Sigmoid colon (tissue), 7 donors: ENCODE measurements around the gene FPR1. TPM values are rescaled to one million over a fixed set of nuclear protein-coding genes. Genes with fewer than 3 reads are reported as not detected.

Experiments used
- DNase-seq: peaks from one replicate; pipeline ENCODE4 v3.0.0-alpha.2; 2019
- H3K27ac ChIP-seq, 4 donors: fragments of 200-600 bp; sonication (generic); one replicate each; pipeline ENCODE4 v1.5.1; 2016 to 2019; ENCODE audit warnings: mild to moderate bottlenecking in 1 of 4
- H3K27me3 ChIP-seq, 3 donors: fragments of 200-600 bp; sonication (generic); one replicate each; pipeline ENCODE4 v1.5.1; 2019; ENCODE audit warnings: mild to moderate bottlenecking in 1 of 3
- H3K36me3 ChIP-seq, 4 donors: fragments of 200-600 bp; sonication (generic); one replicate each; pipeline ENCODE4 v1.5.1; 2016 to 2019
- H3K4me1 ChIP-seq, 4 donors: fragments of 200-600 bp; sonication (generic); one replicate each; pipeline ENCODE4 v1.5.1; 2017 to 2019
- H3K4me3 ChIP-seq, 4 donors: fragments of 200-600 bp; sonication (generic); one replicate each; pipeline ENCODE4 v1.5.1; 2017 to 2019; ENCODE audit warnings: mild to moderate bottlenecking in 2 of 4, moderate library complexity in 1 of 4
- H3K9me3 ChIP-seq, 4 donors: fragments of 200-600 bp in 3 of 4; sonication (generic) in 3 of 4; one replicate each; pipeline versions ENCODE4 v1.5.1 to v1.6.1; 2013 to 2019
- CTCF ChIP-seq, 4 experiments: fragments of 450-650 bp in 3 of 4; fragments of 200-600 bp in 1 of 4; IDR thresholded peaks; one replicate each; pipeline ENCODE4 v1.5.1; 2016 to 2019; ENCODE audit warnings: antibody characterized with exemption in 4 of 4, mild to moderate bottlenecking in 3 of 4, moderate library complexity in 2 of 4
- EP300 ChIP-seq, 4 donors: sonication (generic); formaldehyde crosslinking; IDR thresholded peaks; one replicate each; pipeline ENCODE4 v1.6.1; 2017; ENCODE audit warnings: antibody characterized with exemption in 4 of 4
- POLR2A ChIP-seq, 2 donors: fragments of 450-650 bp; IDR thresholded peaks; one replicate each; pipeline ENCODE4 v1.6.1; 2016; ENCODE audit warnings: antibody characterized with exemption in 2 of 2, mild to moderate bottlenecking in 2 of 2, moderate library complexity in 2 of 2
- POLR2AphosphoS5 ChIP-seq, 4 donors: sonication (generic); formaldehyde crosslinking; IDR thresholded peaks; one replicate each; pipeline ENCODE4 v1.6.1; 2017; ENCODE audit warnings: antibody characterized with exemption in 4 of 4
- WGBS, 2 donors: extraction: QIAGEN DNeasy Blood & Tissue Kit; methylation state at CpG; one replicate each; pipeline ENCODE4 v1.1.7; 2013; 5-methylcytosine and 5-hydroxymethylcytosine counted together
- intact Hi-C: fragments of 100-400 bp; cut with DNase I; formaldehyde crosslinking; loops from one replicate; pipeline ENCODE4 v1.15.1; 2023
- polyA plus RNA-seq, 3 donors: library from polyadenylated mRNA; stranded (reverse); fragments of 200-250 nt; gene quantifications; one replicate each; pipeline ENCODE4 v1.2.3, GENCODE V29; 2013
- total RNA-seq, 4 donors: library from RNA; depleted of rRNA; stranded (reverse); fragments of >200 nt; gene quantifications; one replicate each; pipeline ENCODE4 v1.1.0, GENCODE V29; 2016
- donor health status: healthy with polysubstance abuse.
- donor health status: Bipolar disorder and iron deficiency.
- donor health status: healthy.

FPR1 gene
- total and polyA plus RNA-seq, 7 donors = 1.2 to 15.9 (median 5.0) TPM

GRCh38 chr19:51796195-51796679 lies 44.6 kb upstream of the FPR1 start:
- no peak for DNase-seq
- Histone ChIP-seq H3K4me3 (peak overlapping the region in 2 of 4 donors; percentile 8 to 33), H3K27me3 (no peaks in the 10 kb centered on the region), H3K4me1 (peaks cover 0 to 20% (median 9%) of the 10 kb centered on the region in 4 donors), H3K27ac (peak overlapping the region in 2 of 4 donors; percentile 36 to 43), H3K36me3 (no peaks in the 10 kb centered on the region), H3K9me3 (no peaks in the 10 kb centered on the region)
- WGBS, 2 donors = 80 to 82% methylated on average over 8 of the region's 8 CpGs
- TF ChIP-seq POLR2A (IDR thresholded peaks at IDR 0.05) (peak in 1 of 2 donors; percentile 16), EP300 (IDR thresholded peaks at IDR 0.05) (no peak), POLR2AphosphoS5 (IDR thresholded peaks at IDR 0.05) (peak in 3 of 4 donors; percentile 32 to 49 (median 42))
- intact Hi-C loops = no loop called here

- Histone ChIP-seq H3K9me3 (no peaks in the 10 kb centered on the region), H3K27ac (peak within 1 kb of the TSS in 2 of 4 donors; percentile 32 to 43), H3K36me3 (no peaks in the 10 kb centered on the region), H3K27me3 (no peaks in the 10 kb centered on the region), H3K4me1 (peaks cover 0 to 18% (median 9%) of the 10 kb centered on the region in 4 donors), H3K4me3 (peak within 1 kb of the TSS in 1 of 4 donors; percentile 33)
- intact Hi-C loops = no loop called here
- TF ChIP-seq EP300 (IDR thresholded peaks at IDR 0.05) (no peak), CTCF (IDR thresholded peaks at IDR 0.05) (no peak), POLR2AphosphoS5 (IDR thresholded peaks at IDR 0.05) (peak in 2 of 4 donors; percentile 28 to 31)
- no peak for DNase-seq
- WGBS, 2 donors = 60 to 64% methylated on average over 2 of the region's 2 CpGs
Measured at GRCh38 chr19:51794885-51795490, 43.3 kb upstream of the FPR1 start, which contains the start of gene FPR3. TSS of gene FPR3 (plus strand) at chr19:51795157. CDS start at chr19:51823749, 28,592 bp downstream.

- no peak overlapping the region for H3K27ac ChIP-seq
- H3K4me3 ChIP-seq = no peak overlapping the region
- DNase-seq = no peak
- TF ChIP-seq CTCF (IDR thresholded peaks at IDR 0.05) (no peak), EP300 (IDR thresholded peaks at IDR 0.05) (no peak), POLR2AphosphoS5 (IDR thresholded peaks at IDR 0.05) (no peak), POLR2A (IDR thresholded peaks at IDR 0.05) (no peak)
- no peaks in the 10 kb centered on the region for H3K36me3 ChIP-seq
- 76 to 84% methylated on average over 2 of the region's 2 CpGs for WGBS, 2 donors
- H3K9me3 ChIP-seq = no peaks in the 10 kb centered on the region
- intact Hi-C loops = no loop called here
- H3K27me3 ChIP-seq = no peaks in the 10 kb centered on the region
- peaks cover 0 to 9% (median 1%) of the 10 kb centered on the region in 4 donors for H3K4me1 ChIP-seq
Measured at GRCh38 chr19:51793994-51794393, 42.3 kb upstream of the FPR1 start.

- TF ChIP-seq CTCF (IDR thresholded peaks at IDR 0.05) (no peak), POLR2AphosphoS5 (IDR thresholded peaks at IDR 0.05) (no peak), POLR2A (IDR thresholded peaks at IDR 0.05) (no peak), EP300 (IDR thresholded peaks at IDR 0.05) (no peak)
- intact Hi-C loops = no loop called here
- no peaks in the 10 kb centered on the region for H3K27me3 ChIP-seq
Measured at GRCh38 chr19:51792932-51793331, 41.3 kb upstream of the FPR1 start.

GRCh38 chr19:51789061-51789795 lies 37.5 kb upstream of the FPR1 start:
- Histone ChIP-seq H3K27ac (peak overlapping the region in 1 of 4 donors; percentile 5), H3K36me3 (no peaks in the 10 kb centered on the region), H3K4me1 (no peaks in the 10 kb centered on the region), H3K9me3 (no peaks in the 10 kb centered on the region), H3K27me3 (no peaks in the 10 kb centered on the region), H3K4me3 (no peak overlapping the region)
- no peak for DNase-seq
- intact Hi-C loops = no loop called here
- TF ChIP-seq CTCF (IDR thresholded peaks at IDR 0.05) (no peak), POLR2AphosphoS5 (IDR thresholded peaks at IDR 0.05) (no peak), EP300 (IDR thresholded peaks at IDR 0.05) (no peak), POLR2A (IDR thresholded peaks at IDR 0.05) (no peak)
- 81 to 82% methylated on average over 6 of the region's 6 CpGs for WGBS, 2 donors

More at GRCh38 chr19:51792932-51793331, 41.3 kb upstream of the FPR1 start:
- no peak overlapping the region for H3K27ac ChIP-seq
- no peak for DNase-seq
- no peaks in the 10 kb centered on the region for H3K9me3 ChIP-seq
- no peaks in the 10 kb centered on the region for H3K4me1 ChIP-seq
- WGBS, 2 donors = 57 to 72% methylated on average over 2 of the region's 2 CpGs
- H3K36me3 ChIP-seq = no peaks in the 10 kb centered on the region
- H3K4me3 ChIP-seq = no peak overlapping the region
